Endothelial cell of umbilical vein (primary cell): ENCODE data around the gene AP5Z1. TPM values are rescaled to one million over a fixed set of nuclear protein-coding genes. Genes with fewer than 3 reads are reported as not detected.

Experiments used
- BruUV-seq: library from RNA; stranded (reverse); fragments of 400-500 nt; replicated peaks from 2 replicates; lab custom pipeline; 2021; lab: Mats Ljungman, UMichigan
- CTCF ChIA-PET: fragments of 300-600, 350-600 bp; sonication (Branson Sonifier 250); formaldehyde crosslinking; loops from one replicate; lab custom pipeline; 2021; ENCODE audit warnings: antibody characterized with exemption, inconsistent platforms; lab: Charles Lee
- POLR2A ChIA-PET: fragments of 300-600, 350-600 bp; sonication (Branson Sonifier 250); formaldehyde crosslinking; loops from one replicate; lab custom pipeline; 2021; ENCODE audit warnings: antibody characterized with exemption, inconsistent platforms; lab: Charles Lee
- DNase-seq: peaks from one replicate; pipeline ENCODE4 v3.0.0-alpha.2; 2011; ENCODE audit warnings: low read depth, low spot score
- FAIRE-seq: peaks from 2 replicates; lab custom pipeline; 2011; peaks lifted over from hg19 to GRCh38; lab: Jason Lieb, UNC
- H2AFZ ChIP-seq: 2 replicates; pipeline ENCODE4 v1.6.0; 2012; ENCODE audit warnings: low read depth, low read length, control low read depth, inconsistent platforms
- H3K27ac ChIP-seq: 2 replicates; pipeline ENCODE4 v1.5.1; 2011; ENCODE audit warnings: low read depth, mild to moderate bottlenecking, control low read depth, low read length, moderate library complexity; ENCODE audit not compliant: insufficient read depth
- H3K27me3 ChIP-seq, 2 experiments: 2 replicates each; pipeline versions ENCODE4 v1.6.0 to v1.6.1; 2011; ENCODE audit warnings: low read length in 2 of 2, mixed read lengths in 1 of 2; ENCODE audit not compliant: control insufficient read depth in 2 of 2, insufficient read depth in 2 of 2
- H3K36me3 ChIP-seq, 2 experiments: 2 replicates in 1 of 2; 3 replicates in 1 of 2; pipeline ENCODE4 v1.5.1; 2011; ENCODE audit warnings: low read length in 2 of 2, mild to moderate bottlenecking in 1 of 2, moderate library complexity in 1 of 2; ENCODE audit not compliant: control insufficient read depth in 2 of 2, insufficient read depth in 2 of 2; ENCODE audit errors: extremely low read depth in 1 of 2
- H3K4me1 ChIP-seq: 3 replicates; pipeline ENCODE4 v1.5.1; 2011; ENCODE audit warnings: mild to moderate bottlenecking, low read length; ENCODE audit not compliant: control insufficient read depth, insufficient read depth; ENCODE audit errors: extremely low read depth
- H3K4me2 ChIP-seq: 2 replicates; pipeline ENCODE4 v1.6.1; 2011; ENCODE audit warnings: low read length, control low read depth, mixed read lengths; ENCODE audit not compliant: insufficient read depth
- H3K4me3 ChIP-seq, 3 experiments: fragments of 200-600 bp in 1 of 3; sonication (generic), shearing (Covaris generic) in 1 of 3; replicated peaks in 1 of 3; 2 replicates each; pipeline ENCODE4 v1.5.1; 2011 to 2016; ENCODE audit warnings: control low read depth in 3 of 3, low read length in 3 of 3, mild to moderate bottlenecking in 2 of 3, inconsistent platforms in 1 of 3, low read depth in 1 of 3, moderate library complexity in 1 of 3; ENCODE audit not compliant: insufficient read depth in 1 of 3
- H3K79me2 ChIP-seq: 2 replicates; pipeline ENCODE4 v1.6.0; 2012; ENCODE audit warnings: low read length, inconsistent platforms; ENCODE audit not compliant: control insufficient read depth, insufficient read depth
- H3K9ac ChIP-seq: replicated peaks from 2 replicates; pipeline ENCODE3; 2011; ENCODE audit warnings: low read length, control low read depth; ENCODE audit not compliant: insufficient read depth; ENCODE audit errors: extremely low read depth
- H3K9me1 ChIP-seq: replicated peaks from 3 replicates; pipeline ENCODE4 v1.6.0; 2011; ENCODE audit warnings: mild to moderate bottlenecking, low read length; ENCODE audit not compliant: control insufficient read depth, insufficient read depth; ENCODE audit errors: extremely low read depth
- H3K9me3 ChIP-seq: replicated peaks from 2 replicates; pipeline ENCODE4 v1.5.1; 2012; ENCODE audit warnings: low read length, inconsistent platforms; ENCODE audit not compliant: control insufficient read depth, insufficient read depth
- H4K20me1 ChIP-seq: replicated peaks from 2 replicates; pipeline ENCODE3; 2011; ENCODE audit warnings: mild to moderate bottlenecking, low read length; ENCODE audit not compliant: control insufficient read depth, insufficient read depth; ENCODE audit errors: extremely low read depth
- EZH2 ChIP-seq: IDR thresholded peaks from 2 replicates; pipeline ENCODE4 v1.6.1; 2012; ENCODE audit warnings: borderline replicate concordance, low read depth, mild to moderate bottlenecking, moderate library complexity, low read length, inconsistent platforms; ENCODE audit not compliant: severe bottlenecking
- FOS ChIP-seq: IDR thresholded peaks from 2 replicates; pipeline ENCODE4 v1.6.1; 2011; ENCODE audit warnings: mild to moderate bottlenecking, low read length, moderate library complexity, borderline replicate concordance; ENCODE audit not compliant: insufficient read depth
- GATA2 ChIP-seq: IDR thresholded peaks from 2 replicates; pipeline ENCODE4 v1.7.0; 2011; ENCODE audit warnings: low read depth, mild to moderate bottlenecking, moderate library complexity, mixed read lengths, low read length; ENCODE audit not compliant: insufficient read length, insufficient read depth
- JUN ChIP-seq: IDR thresholded peaks from 2 replicates; pipeline ENCODE4 v1.6.1; 2011; ENCODE audit warnings: borderline replicate concordance, low read depth; ENCODE audit not compliant: insufficient read length, insufficient read depth
- MYC ChIP-seq: IDR thresholded peaks from one replicate; pipeline ENCODE4 v1.6.1; 2011; ENCODE audit warnings: mild to moderate bottlenecking, low read depth, low read length
- POLR2A ChIP-seq: IDR thresholded peaks from 2 replicates; pipeline ENCODE4 v1.6.1; 2012; ENCODE audit warnings: low read depth, mild to moderate bottlenecking, control low read depth, low read length
- POLR2AphosphoS5 ChIP-seq: IDR thresholded peaks from 2 replicates; pipeline ENCODE4 v1.6.1; 2012; ENCODE audit warnings: low read depth, mild to moderate bottlenecking, control low read depth, low read length, moderate library complexity; ENCODE audit not compliant: insufficient read depth
- dilution Hi-C: fragments of 300-500 bp; cut with MboI; formaldehyde crosslinking; loops from one replicate; pipeline ENCODE4 v1.15.0; 2019; ENCODE audit warnings: low sequenced_read_pairs; ENCODE audit not compliant: extremely low pct_ligation_motif_present
- intact Hi-C: fragments of 100-400 bp; cut with micrococcal nuclease; formaldehyde crosslinking; loops from one replicate; pipeline ENCODE4 v1.10.0; 2022
- polyA plus RNA-seq, 4 experiments: library from polyadenylated mRNA; depleted of rRNA in 3 of 4; stranded (reverse) in 3 of 4; unstranded in 1 of 4; fragments of >200 nt; gene quantifications; 2 replicates each; pipeline versions ENCODE4 v1.2.1 to v1.2.3, GENCODE V29; 2011 to 2012; ENCODE audit warnings: missing spikeins in 1 of 4
- total RNA-seq: library from RNA; stranded (reverse); gene quantifications from 2 replicates; pipeline ENCODE4 v1.2.3, GENCODE V29; 2021
- TF ChIP-seq, protein P1 (sequence below), 2 donors: IDR thresholded peaks; 1 replicate in 1 of 2; 2 replicates in 1 of 2; pipeline ENCODE4 v1.5.1; 2011; ENCODE audit warnings: low read length in 2 of 2, mild to moderate bottlenecking in 2 of 2, moderate library complexity in 2 of 2, control low read depth in 1 of 2, inconsistent platforms in 1 of 2, low read depth in 1 of 2; ENCODE audit not compliant: insufficient read depth in 1 of 2; ENCODE audit errors: extremely low read depth in 1 of 2
- TF ChIP-seq, protein P2 (sequence below): IDR thresholded peaks from 2 replicates; pipeline ENCODE4 v1.6.1; 2011; ENCODE audit not compliant: insufficient read depth, insufficient read length

Gene AP5Z1
- total and polyA plus RNA-seq, 2 donors (not counting 3 experiments of a cell fraction or from before 2014, with no cell fraction given): 53.7 to 58.9 TPM

- TF ChIP-seq POLR2A (no peak), EZH2 (no peak), JUN (no peak), FOS (no peak), MYC (no peak), GATA2 (no peak), POLR2AphosphoS5 (no peak)
- TF ChIP-seq, protein P1, sequence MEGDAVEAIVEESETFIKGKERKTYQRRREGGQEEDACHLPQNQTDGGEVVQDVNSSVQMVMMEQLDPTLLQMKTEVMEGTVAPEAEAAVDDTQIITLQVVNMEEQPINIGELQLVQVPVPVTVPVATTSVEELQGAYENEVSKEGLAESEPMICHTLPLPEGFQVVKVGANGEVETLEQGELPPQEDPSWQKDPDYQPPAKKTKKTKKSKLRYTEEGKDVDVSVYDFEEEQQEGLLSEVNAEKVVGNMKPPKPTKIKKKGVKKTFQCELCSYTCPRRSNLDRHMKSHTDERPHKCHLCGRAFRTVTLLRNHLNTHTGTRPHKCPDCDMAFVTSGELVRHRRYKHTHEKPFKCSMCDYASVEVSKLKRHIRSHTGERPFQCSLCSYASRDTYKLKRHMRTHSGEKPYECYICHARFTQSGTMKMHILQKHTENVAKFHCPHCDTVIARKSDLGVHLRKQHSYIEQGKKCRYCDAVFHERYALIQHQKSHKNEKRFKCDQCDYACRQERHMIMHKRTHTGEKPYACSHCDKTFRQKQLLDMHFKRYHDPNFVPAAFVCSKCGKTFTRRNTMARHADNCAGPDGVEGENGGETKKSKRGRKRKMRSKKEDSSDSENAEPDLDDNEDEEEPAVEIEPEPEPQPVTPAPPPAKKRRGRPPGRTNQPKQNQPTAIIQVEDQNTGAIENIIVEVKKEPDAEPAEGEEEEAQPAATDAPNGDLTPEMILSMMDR (IDR thresholded peaks at IDR 0.05; ENCODE audit: extremely low read depth in 1 of 2, insufficient read depth in 1 of 2, low read depth in 1 of 2, low read length in 2 of 2): no peak
- TF ChIP-seq, protein P2, sequence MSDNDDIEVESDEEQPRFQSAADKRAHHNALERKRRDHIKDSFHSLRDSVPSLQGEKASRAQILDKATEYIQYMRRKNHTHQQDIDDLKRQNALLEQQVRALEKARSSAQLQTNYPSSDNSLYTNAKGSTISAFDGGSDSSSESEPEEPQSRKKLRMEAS: no peak
These were observed 669 bp upstream of the AP5Z1 start for GRCh38 chr7:4774658-4775249.

More at GRCh38 chr7:4774658-4775249, 669 bp upstream of the AP5Z1 start:
- H3K4me1 ChIP-seq: peaks cover 13% of the 10 kb centered on the region
- H3K27ac ChIP-seq: peak overlapping the region; percentile 67
- H3K9ac ChIP-seq: peak overlapping the region; percentile 77
- DNase-seq (peak; percentile 85), FAIRE-seq (no peak)
- H3K4me2 ChIP-seq: peak overlapping the region; percentile 65
- H2AFZ ChIP-seq: peak overlapping the region; percentile 29
- dilution Hi-C loops: no loop called here
- H3K36me3 ChIP-seq: peaks cover 0 to 2% of the 10 kb centered on the region in 2 experiments
- ChIA-PET POLR2A (interaction anchor here (0.7 to 1.6 kb wide), 7 partner anchors 15 to 199 kb away, joined by 3 to 8 read pairs (median 5); no protein-coding TSS in a partner anchor), CTCF (interaction anchor here (1.2 to 3.6 kb wide), 7 partner anchors 15 to 133 kb away, joined by 3 to 27 read pairs (median 5); no protein-coding TSS in a partner anchor)
- H3K27me3 ChIP-seq: no peaks in the 10 kb centered on the region
- intact Hi-C loops: loop anchor here (1.0 to 2.0 kb wide), 2 partner anchors 28 to 133 kb away; no protein-coding TSS in a partner anchor
- BruUV-seq: TSS peak; percentile 99
- H3K9me1 ChIP-seq: no peaks in the 10 kb centered on the region
- no peaks in the 10 kb centered on the region for H3K9me3 ChIP-seq
- H3K4me3 ChIP-seq: peak overlapping the region; percentile 44 to 71 (median 64)
- H4K20me1 ChIP-seq: peaks cover 2% of the 10 kb centered on the region
- peaks cover 26% of the 10 kb centered on the region for H3K79me2 ChIP-seq
